ENCODE data around the gene CTDSPL. TPM values are rescaled to one million over a fixed set of nuclear protein-coding genes. Genes with fewer than 3 reads are reported as not detected.
A peak's percentile ranks its signal among the peaks of the same experiment; 100 is the strongest.

Gene CTDSPL
- total and polyA plus RNA-seq, 2 of the 13 experiments (the other 11 are each of a cell fraction or from before 2014, with no cell fraction given): 26.1 to 142 TPM

GRCh38 chr3:37892927-37893600, 31.4 kb downstream of the CTDSPL start (continued):
- TF ChIP-seq ZNF234 (CRISPR knock-in tag; conservative IDR thresholded peaks at IDR 0.05) (no peak), ZNF329 (CRISPR knock-in tag; IDR thresholded peaks at IDR 0.05; ENCODE audit: low read depth) (no peak), ZC3H13 (CRISPR knock-in tag; IDR thresholded peaks at IDR 0.05) (no peak), ZFYVE20 (CRISPR knock-in tag; IDR thresholded peaks at IDR 0.05; ENCODE audit: borderline replicate concordance, low read depth) (no peak), MAZ (IDR thresholded peaks at IDR 0.05; ENCODE audit: borderline replicate concordance, low read depth, low read length) (no peak), MAZ (CRISPR knock-in tag; IDR thresholded peaks at IDR 0.05; ENCODE audit: low read depth) (no peak), EED (CRISPR knock-in tag; IDR thresholded peaks at IDR 0.05) (no peak), IRF2 (CRISPR knock-in tag; IDR thresholded peaks at IDR 0.05) (peak; percentile 76), HBP1 (CRISPR knock-in tag; IDR thresholded peaks at IDR 0.05; ENCODE audit: low read depth) (0 out of 2 replicates have a peak, but pooled peaks have one; percentile 38), NFE2L2 (IDR thresholded peaks at IDR 0.05; ENCODE audit: low read length) (no peak), HOXA5 (CRISPR knock-in tag; IDR thresholded peaks at IDR 0.05) (no peak), ERF (CRISPR knock-in tag; IDR thresholded peaks at IDR 0.05) (peak; percentile 83; the same call in 1 of the 2 replicates), ZNF20 (CRISPR knock-in tag; IDR thresholded peaks at IDR 0.05) (no peak), ZBTB34 (CRISPR knock-in tag; IDR thresholded peaks at IDR 0.05) (peak; percentile 18; the same call in 1 of the 2 replicates), ZNF318 (CRISPR knock-in tag; IDR thresholded peaks at IDR 0.05) (no peak), MXD1 (CRISPR knock-in tag; IDR thresholded peaks at IDR 0.05) (no peak), ZNF776 (CRISPR knock-in tag; IDR thresholded peaks at IDR 0.05) (no peak), SPEN (CRISPR knock-in tag; IDR thresholded peaks at IDR 0.05; ENCODE audit: low read depth) (peak; percentile 61; the same call in 1 of the 2 replicates)

All from HepG2 (cell line).